HG03025 (cell line): ENCODE measurements around the gene GPRC5A.

Source experiments
- ATAC-seq: cut with Tn5 transposase; IDR thresholded peaks from one replicate; pipeline ENCODE4 v1.9.1; 2021; ENCODE audit warnings: mild to moderate bottlenecking, moderate library complexity; ENCODE audit not compliant: unreplicated experiment, low FRiP score

Gene GPRC5A

DNA sequence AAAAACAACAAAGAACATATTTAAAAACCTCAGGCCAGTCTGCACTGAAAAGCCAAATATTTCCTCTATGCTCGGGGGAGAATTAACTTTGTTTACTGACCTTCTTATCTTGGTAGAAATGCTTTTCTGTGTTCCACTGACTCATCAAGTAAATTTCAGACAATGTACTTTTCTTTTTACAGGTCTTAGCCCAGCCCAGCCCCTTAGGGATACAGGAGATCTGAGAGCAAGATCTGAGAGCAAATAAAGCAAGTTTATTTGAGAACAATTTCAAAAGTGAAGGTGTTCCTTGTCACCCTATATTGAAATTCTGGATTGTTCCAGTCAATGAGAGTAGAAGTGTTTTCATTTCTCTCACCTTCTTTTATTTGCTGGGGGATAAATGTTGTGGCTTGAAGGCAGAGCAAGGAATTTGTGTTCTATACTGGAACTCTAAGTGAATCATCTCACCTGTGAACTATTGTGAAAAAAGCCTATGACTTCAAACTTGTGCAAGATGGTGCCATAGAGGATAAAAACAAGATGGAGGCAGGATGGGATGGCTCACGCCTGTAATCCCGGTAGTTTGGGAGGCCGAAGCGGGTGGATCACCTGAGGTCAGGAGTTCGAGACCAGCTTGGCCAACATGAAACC, 7.9 kb upstream of the GPRC5A start:
- no peak for ATAC-seq

DNA sequence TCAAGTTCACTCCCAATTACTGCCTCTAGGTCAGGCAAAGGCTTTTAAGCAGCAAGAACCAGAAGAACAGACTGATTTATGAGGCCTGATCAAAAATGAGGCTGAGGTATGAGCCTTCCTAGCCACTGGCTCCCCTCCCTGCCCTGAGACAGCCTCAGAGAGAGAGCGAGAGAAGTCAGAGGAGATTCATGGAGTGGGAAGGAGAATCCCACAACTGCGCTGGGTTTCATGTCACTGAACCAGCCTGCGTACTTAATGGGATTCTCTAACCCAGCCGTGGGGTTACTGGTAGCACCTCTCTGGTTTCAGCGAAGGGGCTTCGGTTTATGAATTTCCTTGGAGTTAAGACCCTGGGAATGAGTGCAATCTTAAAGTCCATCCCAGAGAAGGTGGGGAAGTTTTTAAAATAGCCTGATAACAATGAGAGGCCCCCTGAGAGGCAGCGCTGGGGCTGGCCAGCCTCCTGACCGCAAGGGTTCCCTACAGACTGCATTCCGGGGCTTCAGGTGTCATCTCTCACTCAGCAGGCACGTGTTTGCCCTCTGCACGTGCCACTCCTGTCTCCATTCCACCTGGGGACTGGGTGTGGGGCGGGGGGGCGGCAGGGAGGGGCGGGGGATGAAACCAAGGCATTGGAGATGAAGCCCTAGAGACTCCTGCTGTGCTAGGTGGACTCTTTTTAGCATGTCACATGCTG, 6.1 kb upstream of the GPRC5A start:
- ATAC-seq: no peak

DNA sequence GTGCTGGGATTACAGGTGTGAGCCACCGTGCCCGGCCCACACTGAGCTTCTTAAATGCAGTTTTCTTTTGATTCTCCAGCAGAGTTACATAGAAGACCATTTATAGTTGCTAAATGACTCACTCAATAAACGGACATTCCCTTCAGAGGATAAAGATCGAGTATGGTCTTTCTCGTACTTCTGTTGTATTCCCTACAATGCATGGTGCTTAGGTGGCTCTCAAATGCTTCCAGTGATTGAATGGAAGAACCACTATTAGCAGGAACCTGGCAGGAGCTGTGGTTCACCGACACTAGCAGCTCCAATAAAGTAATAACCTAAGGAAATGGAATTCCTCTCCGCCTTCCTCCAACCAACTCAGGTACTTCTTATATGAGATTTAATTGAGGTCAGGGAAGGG, 3.9 kb upstream of the GPRC5A start:
- ATAC-seq: no peak

DNA sequence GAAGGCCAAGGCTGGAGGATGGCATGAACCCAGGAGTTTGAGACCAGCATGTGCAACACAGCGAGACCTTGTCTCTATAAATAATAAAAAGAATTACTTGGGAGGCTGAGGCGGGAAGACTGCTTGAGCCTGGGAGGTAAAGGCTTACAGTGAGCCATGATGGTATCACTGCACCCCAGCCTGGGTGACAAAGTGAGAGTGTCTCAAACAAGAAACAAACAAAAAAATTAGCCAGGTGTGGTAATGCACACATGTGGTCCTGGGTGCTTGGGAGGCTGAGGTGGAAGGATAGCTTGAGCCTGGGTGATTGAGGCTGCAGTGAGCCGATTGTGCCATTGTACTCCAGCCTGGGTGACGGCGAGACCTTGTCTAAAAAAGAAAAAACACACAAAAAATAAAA, 1.7 kb upstream of the GPRC5A start:
- ATAC-seq: no peak

- ATAC-seq: no peak
Measured at GRCh38 chr12:12890543-12891079, 751 bp upstream of the GPRC5A start.

GRCh38 chr12:12891881-12892355, 556 bp downstream of the GPRC5A start:
- no peak for ATAC-seq

GRCh38 chr12:12892681-12893141, 1.3 kb downstream of the GPRC5A start:
- no peak for ATAC-seq

DNA sequence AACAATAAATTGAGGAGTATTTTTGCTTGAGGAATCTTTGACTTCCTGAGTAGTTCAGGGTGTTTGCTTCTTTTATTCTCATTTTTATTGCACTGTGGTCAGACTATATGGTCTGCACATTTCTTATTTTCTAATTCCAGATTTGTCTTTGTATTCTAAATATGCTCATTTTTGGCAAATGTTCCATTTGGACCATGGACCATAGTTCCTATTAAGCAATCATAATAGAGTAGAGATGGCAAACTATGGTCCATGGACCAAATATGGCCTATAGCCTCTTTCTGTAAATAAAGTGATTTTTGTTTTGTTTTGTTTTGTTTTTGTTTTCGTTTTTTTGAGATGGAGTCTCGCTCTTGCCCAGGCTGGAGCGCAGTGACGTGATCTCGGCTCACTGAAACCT, 2.1 kb downstream of the GPRC5A start:
- no peak for ATAC-seq

- ATAC-seq: no peak
Measured at GRCh38 chr12:12896260-12896659, 4.9 kb downstream of the GPRC5A start.

DNA sequence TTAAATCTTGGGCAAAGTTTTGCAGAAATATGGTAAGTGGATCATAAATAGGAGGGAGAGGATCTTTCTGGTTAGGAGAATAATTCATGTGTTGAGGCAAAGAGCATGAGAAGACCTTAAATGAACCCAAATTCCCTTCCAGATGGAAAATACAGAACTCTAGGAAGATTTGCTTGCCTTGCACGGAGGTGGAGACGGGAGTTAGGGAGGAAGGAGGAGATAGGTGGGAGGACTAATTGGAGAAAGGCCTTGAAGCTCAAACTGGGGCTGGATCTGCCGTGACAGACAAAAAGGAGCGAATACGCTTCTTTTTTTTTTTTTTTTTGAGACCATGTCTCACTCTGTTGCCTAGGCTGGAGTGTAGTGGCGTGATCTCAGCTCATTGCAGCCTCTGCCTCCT, 5.9 kb downstream of the GPRC5A start:
- no peak for ATAC-seq

DNA sequence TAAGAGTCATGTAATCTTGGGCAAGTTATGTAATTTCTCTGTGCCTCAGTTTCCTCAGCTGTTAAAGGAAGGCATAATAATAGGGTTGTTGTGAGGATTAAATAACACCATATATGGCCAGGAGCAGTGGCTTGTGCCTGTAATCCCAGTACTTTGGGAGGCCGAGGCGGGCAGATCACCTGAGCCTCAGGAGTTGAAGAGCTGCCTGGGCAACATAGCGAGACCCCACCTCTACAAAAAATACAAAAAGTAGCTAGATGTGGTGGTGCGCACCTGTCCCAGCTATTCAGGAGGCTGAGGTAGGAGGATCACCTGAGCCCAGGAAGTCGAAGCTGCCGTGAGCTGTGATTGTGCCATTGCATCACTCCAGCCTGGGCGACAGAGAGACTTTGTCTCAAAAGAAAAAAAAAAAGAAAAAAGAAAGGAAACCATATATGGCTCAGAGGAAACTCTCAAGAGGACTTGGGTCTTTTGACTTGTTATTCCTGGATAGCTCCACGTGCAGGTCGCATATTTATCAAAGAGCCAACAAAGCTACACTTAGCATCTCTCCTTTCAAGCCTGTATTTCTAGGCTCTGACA, 6.9 kb downstream of the GPRC5A start:
- no peak for ATAC-seq

DNA sequence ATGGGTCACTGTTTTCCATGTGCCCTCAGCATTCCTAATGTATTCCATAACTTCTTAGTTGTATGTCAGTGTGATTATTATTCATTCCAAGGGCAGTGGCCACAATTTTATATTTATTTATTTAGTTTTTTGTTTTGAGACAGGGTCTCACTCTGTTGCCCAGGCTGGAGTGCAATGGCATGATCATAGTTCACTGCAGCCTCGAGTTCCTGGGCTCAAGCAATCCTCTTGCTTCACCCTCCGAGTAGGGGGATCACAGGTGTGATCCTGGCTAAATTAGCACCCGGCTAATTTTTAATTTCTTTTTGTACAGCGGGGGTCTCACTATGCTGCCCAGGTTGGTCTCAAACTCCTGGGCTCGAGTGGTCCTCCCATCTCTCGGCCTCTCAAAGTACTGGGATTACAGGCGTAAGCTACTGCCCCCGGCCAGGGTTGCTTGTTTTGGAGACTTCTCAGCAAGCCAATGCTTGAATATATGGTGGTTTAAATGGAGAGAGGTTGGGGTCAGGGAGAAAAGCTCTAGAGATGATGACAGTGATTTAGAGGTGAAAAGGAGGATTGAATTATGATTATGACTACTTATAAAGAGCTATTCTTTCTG, 7.6 kb downstream of the GPRC5A start:
- ATAC-seq: no peak

GRCh38 chr12:12899530-12900380, 8.4 kb downstream of the GPRC5A start:
- ATAC-seq: no peak

DNA sequence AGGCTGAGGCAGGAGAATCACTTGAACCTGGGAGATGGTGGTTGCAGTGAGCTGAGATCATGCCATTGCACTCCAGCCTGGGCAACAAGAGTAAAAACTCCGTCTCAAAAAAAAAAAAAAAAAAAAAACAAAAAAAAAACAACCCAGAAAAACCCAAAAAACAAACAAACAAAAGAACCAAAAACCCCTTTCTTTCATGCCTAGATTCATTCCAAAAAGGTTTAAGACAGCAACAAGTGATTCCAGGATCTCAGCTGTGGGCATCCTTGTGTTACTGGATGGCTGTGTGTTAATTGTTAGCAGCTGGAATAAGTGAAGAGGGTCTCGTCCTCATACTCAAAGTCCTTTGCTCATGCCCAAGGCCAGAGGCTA, 9.4 kb downstream of the GPRC5A start:
- no peak for ATAC-seq

DNA sequence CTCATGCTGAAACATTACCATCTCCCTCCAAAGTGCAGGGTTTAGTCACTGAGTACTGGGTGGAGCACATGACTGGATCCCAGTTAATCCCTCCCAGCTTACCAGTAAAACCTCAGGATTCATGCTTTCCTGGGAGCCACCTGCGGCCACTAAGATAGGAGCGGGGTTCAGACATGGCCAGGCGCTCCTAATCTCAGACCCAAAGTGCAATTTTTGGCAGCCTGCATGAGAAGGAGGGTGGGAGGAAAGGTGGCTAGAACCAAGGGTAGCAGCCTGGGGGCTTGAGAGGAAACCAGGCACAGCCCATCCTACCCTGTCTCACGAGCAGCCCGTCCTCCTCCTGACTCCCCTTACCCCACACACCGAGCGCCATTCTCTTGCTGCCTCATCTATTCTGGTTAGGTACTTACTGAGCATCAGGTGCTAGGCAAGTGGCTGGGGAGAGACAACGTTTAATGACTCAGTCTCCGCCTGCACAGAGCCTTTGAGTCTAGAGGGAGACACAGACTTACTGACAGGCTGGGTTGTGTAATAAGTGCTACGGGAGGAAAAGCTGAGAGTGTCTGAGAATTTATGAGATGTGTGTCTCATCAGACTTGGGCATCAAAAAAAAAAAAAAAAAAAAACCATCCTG, 9.9 kb downstream of the GPRC5A start:
- no peak for ATAC-seq

DNA sequence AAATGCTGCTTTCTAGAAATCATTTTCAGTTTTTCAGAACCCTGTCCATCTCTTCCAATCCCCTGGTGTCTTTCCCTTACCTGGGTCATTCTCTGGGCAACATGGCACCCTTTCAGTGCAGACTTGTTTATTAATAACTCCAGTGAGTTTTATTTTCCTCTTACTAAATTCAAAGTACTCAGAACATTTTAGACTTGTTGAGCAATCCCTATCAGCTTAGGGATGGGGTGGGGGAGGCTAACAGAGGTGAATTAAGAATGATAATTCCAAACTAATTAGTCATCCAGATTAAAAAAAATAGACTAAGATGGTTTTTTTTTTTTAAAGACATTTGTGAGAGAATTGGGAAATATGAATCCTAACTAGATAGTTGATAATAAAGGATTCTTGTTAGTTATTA, 10.7 kb downstream of the GPRC5A start:
- no peak for ATAC-seq

GRCh38 chr12:12903642-12904609, 12.6 kb downstream of the GPRC5A start:
- no peak for ATAC-seq

- ATAC-seq: no peak
Measured at GRCh38 chr12:12907552-12907951, 16.2 kb downstream of the GPRC5A start.

DNA sequence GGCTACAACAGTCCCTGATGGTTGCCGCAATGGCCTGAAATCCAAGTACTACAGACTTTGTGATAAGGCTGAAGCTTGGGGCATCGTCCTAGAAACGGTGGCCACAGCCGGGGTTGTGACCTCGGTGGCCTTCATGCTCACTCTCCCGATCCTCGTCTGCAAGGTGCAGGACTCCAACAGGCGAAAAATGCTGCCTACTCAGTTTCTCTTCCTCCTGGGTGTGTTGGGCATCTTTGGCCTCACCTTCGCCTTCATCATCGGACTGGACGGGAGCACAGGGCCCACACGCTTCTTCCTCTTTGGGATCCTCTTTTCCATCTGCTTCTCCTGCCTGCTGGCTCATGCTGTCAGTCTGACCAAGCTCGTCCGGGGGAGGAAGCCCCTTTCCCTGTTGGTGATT, 16.9 kb downstream of the GPRC5A start:
- no peak for ATAC-seq
